Epithelial cell of esophagus (primary cell): ENCODE data around the gene KRT40.

Source experiments
- DNase-seq: peaks from one replicate; pipeline ENCODE4 v3.0.0; 2010; ENCODE audit warnings: low read depth
- H3K4me3 ChIP-seq: 2 replicates; pipeline ENCODE4 v1.5.1; 2011; ENCODE audit warnings: mild to moderate bottlenecking, low read length, control low read depth
- TF ChIP-seq, protein P1 (sequence below): IDR thresholded peaks from 2 replicates; pipeline ENCODE4 v1.5.1; 2011; ENCODE audit warnings: low read depth, mild to moderate bottlenecking, low read length, control low read depth, inconsistent platforms; ENCODE audit not compliant: insufficient read depth; ENCODE audit errors: missing control alignments

The KRT40 gene

GRCh38 chr17:40967582-40967981, 16.5 kb downstream of the KRT40 start:
- H3K4me3 ChIP-seq = no peak overlapping the region
- no peak for DNase-seq
- TF ChIP-seq, protein P1, sequence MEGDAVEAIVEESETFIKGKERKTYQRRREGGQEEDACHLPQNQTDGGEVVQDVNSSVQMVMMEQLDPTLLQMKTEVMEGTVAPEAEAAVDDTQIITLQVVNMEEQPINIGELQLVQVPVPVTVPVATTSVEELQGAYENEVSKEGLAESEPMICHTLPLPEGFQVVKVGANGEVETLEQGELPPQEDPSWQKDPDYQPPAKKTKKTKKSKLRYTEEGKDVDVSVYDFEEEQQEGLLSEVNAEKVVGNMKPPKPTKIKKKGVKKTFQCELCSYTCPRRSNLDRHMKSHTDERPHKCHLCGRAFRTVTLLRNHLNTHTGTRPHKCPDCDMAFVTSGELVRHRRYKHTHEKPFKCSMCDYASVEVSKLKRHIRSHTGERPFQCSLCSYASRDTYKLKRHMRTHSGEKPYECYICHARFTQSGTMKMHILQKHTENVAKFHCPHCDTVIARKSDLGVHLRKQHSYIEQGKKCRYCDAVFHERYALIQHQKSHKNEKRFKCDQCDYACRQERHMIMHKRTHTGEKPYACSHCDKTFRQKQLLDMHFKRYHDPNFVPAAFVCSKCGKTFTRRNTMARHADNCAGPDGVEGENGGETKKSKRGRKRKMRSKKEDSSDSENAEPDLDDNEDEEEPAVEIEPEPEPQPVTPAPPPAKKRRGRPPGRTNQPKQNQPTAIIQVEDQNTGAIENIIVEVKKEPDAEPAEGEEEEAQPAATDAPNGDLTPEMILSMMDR = no peak

DNA sequence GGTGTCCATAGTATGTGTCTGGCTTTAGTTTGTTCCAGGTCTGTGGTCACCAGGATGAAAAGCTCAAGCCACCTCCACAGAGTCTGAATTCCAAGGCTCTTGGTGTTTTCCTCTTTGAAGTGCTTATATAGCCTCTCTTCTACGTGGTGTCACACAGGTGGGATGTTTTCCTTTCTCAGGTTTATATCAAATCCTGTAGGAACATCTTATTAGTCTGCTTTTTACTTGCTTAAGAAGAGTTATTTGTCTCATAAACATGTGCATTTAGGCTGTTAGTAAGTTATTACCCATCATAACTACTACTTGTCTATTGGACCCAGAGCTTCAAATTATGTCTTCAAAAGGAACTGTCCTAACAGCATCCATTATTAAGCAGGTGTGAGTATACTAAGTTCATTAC, 17.3 kb downstream of the KRT40 start, which contains the start of gene KRT39:
TSS of gene KRT39 (minus strand) at position 101 of the 400 bp plus-strand sequence. CDS start at position 9, 92 bp downstream.
- DNase-seq = no peak
- TF ChIP-seq, protein P1 = no peak
- no peak within 1 kb of the TSS for H3K4me3 ChIP-seq

- H3K4me3 ChIP-seq = no peak overlapping the region
- peak; percentile 72 for DNase-seq
- TF ChIP-seq, protein P1 = peak; percentile 70
These were observed 20.3 kb downstream of the KRT40 start for GRCh38 chr17:40963838-40964237.

DNA sequence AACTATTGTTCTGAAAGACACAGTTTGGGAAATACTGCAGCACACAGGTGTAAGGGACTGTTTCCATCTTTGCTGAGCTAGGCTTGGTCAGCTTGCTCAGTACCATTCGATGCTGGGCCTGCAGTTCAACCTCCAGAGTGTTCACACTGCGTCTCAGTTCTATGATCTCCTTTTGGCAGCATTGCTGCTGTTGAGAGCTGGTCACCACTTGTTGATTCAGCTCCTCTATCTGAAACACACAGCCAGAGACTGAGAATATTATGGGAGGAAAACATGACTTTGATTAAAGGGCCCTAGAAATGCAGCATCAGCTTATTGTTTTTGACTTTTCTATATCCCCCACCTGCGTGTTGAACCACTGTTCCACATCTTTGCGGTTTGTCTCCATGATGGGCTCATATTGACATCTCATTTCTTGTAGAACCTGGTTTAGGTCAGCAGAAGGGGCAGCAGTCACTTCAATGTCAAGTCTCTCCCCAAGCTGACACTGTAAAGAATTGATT, 22.0 kb downstream of the KRT40 start:
- no peak overlapping the region for H3K4me3 ChIP-seq
- TF ChIP-seq, protein P1 = no peak
- DNase-seq = no peak

DNA sequence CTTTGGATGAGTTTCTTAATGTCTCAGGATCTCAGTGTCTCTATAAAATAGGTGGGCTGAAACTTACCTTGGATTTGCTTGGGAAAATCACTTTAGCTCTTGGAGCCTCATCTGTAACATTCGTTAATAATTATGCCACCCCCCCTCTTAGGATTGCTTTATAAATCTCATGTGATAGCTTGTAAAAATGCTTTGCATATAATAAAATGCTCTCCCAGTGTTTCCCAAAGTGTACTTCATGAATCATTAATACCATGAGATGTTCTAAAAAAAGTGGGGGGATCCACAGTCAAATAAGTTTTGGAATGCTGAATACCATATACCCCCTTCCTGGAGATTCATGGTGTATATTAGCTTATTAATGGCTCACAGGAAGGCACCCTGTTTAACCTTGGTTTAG, 22.5 kb downstream of the KRT40 start:
- TF ChIP-seq, protein P1 = no peak
- DNase-seq = no peak
- H3K4me3 ChIP-seq = no peak overlapping the region

GRCh38 chr17:40960144-40960543, 24.0 kb downstream of the KRT40 start:
- peak; percentile 51 for DNase-seq
- H3K4me3 ChIP-seq = no peak overlapping the region
- TF ChIP-seq, protein P1 = no peak
